ENCODE data around the gene NTRK3.

Gene NTRK3

DNA sequence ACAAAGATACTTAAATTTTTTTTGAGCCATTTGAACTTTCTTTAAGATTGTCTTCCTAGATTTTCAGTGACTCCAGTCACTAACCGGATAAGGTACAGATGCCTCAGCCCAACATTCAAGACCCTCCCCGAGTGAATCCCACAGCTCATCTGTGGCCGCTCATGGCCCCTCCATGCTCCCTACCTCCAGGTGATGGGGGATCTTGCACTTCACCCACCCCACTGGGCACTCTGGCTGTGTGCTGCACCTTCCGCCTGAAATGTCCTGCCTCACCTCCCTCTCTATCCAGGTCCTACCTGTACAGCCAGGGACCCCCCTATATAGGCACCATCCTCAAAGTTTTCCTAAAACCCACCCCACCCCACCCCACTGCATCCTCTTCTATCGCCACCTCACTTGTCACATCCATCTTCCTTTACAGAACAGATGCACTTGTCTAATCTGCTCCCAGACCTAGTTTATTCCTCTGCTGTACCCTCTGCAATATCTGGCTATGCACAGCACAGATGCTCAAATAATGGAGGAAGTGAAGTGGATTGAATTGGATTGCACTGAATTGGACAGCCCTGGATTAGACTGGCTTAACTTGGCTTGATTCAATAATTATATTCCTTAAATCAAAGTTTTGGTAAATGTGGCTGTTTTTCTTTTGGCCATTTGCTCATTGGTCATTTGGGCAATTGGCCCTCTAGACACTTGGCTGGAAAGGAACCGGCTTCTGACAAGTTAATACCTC lies 24.5 kb downstream of the NTRK3 start:
- TF ChIP-seq POLR2AphosphoS5 (IDR thresholded peaks at IDR 0.05; ENCODE audit: low read depth, low read length) (no peak), FOXP2 (optimal IDR thresholded peaks at IDR 0.05; ENCODE audit: borderline replicate concordance, extremely low read depth, extremely low read length, insufficient read depth) (no peak), SIN3A (IDR thresholded peaks at IDR 0.05; ENCODE audit: borderline replicate concordance, insufficient read depth, low read length) (no peak), TAF1 (IDR thresholded peaks at IDR 0.05; ENCODE audit: borderline replicate concordance, insufficient read depth, low read length) (no peak)
- TF ChIP-seq, protein P1, sequence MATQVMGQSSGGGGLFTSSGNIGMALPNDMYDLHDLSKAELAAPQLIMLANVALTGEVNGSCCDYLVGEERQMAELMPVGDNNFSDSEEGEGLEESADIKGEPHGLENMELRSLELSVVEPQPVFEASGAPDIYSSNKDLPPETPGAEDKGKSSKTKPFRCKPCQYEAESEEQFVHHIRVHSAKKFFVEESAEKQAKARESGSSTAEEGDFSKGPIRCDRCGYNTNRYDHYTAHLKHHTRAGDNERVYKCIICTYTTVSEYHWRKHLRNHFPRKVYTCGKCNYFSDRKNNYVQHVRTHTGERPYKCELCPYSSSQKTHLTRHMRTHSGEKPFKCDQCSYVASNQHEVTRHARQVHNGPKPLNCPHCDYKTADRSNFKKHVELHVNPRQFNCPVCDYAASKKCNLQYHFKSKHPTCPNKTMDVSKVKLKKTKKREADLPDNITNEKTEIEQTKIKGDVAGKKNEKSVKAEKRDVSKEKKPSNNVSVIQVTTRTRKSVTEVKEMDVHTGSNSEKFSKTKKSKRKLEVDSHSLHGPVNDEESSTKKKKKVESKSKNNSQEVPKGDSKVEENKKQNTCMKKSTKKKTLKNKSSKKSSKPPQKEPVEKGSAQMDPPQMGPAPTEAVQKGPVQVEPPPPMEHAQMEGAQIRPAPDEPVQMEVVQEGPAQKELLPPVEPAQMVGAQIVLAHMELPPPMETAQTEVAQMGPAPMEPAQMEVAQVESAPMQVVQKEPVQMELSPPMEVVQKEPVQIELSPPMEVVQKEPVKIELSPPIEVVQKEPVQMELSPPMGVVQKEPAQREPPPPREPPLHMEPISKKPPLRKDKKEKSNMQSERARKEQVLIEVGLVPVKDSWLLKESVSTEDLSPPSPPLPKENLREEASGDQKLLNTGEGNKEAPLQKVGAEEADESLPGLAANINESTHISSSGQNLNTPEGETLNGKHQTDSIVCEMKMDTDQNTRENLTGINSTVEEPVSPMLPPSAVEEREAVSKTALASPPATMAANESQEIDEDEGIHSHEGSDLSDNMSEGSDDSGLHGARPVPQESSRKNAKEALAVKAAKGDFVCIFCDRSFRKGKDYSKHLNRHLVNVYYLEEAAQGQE (IDR thresholded peaks at IDR 0.05; ENCODE audit: insufficient read depth in 1 of 2, low read depth in 2 of 2, low read length in 2 of 2): no peak

DNA sequence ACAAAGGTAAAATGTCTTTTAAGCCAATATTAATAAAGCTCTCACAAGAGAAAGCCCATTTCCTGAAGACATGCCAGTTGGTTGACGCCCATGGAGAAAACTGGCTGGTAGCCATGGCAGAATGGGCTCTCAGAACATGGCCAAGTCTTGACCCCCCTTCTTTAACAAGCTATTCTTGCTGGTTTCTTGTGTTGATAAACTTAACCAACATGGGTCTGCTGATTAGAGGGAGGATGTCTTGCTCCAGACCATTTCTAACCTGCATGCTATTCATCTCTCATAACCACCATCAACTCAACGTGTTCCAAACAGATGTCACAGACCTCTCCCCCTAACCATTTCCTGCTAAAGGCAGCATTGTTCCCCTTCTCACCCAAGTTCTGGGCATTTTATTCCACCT lies 25.7 kb downstream of the NTRK3 start:
- TF ChIP-seq TAF1 (IDR thresholded peaks at IDR 0.05; ENCODE audit: borderline replicate concordance, insufficient read depth, low read length) (no peak), POLR2AphosphoS5 (IDR thresholded peaks at IDR 0.05; ENCODE audit: low read depth, low read length) (no peak), FOXP2 (optimal IDR thresholded peaks at IDR 0.05; ENCODE audit: borderline replicate concordance, extremely low read depth, extremely low read length, insufficient read depth) (no peak), SIN3A (IDR thresholded peaks at IDR 0.05; ENCODE audit: borderline replicate concordance, insufficient read depth, low read length) (no peak)
- TF ChIP-seq, protein P1 (IDR thresholded peaks at IDR 0.05; ENCODE audit: insufficient read depth in 1 of 2, low read depth in 2 of 2, low read length in 2 of 2): no peak

DNA sequence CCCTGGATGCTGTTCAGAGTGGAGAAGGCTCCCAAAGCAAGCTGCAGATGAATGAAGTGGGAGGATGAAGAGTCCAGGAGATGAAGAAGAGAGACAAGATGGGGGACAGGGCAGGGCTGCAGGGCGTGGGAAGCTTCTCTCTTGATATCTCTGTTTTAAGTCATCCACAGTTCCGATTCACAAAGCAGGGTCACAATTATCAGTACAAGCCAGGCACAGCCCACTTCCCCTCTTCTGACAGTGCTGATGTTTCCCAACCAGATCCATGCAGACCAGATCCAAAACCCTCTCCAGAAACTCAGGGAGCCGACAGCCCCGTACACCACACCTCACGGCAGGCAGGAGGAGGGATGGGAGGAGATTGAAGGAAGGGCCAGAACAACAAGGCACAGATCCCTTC lies 31.1 kb downstream of the NTRK3 start:
- TF ChIP-seq TAF1 (IDR thresholded peaks at IDR 0.05; ENCODE audit: borderline replicate concordance, insufficient read depth, low read length): no peak
- TF ChIP-seq, protein P1 (IDR thresholded peaks at IDR 0.05; ENCODE audit: insufficient read depth in 1 of 2, low read depth in 2 of 2, low read length in 2 of 2): no peak
- TF ChIP-seq POLR2AphosphoS5 (IDR thresholded peaks at IDR 0.05; ENCODE audit: low read depth, low read length): no peak
- TF ChIP-seq FOXP2 (optimal IDR thresholded peaks at IDR 0.05; ENCODE audit: borderline replicate concordance, extremely low read depth, extremely low read length, insufficient read depth): no peak
- no peak for TF ChIP-seq SIN3A (IDR thresholded peaks at IDR 0.05; ENCODE audit: borderline replicate concordance, insufficient read depth, low read length)

DNA sequence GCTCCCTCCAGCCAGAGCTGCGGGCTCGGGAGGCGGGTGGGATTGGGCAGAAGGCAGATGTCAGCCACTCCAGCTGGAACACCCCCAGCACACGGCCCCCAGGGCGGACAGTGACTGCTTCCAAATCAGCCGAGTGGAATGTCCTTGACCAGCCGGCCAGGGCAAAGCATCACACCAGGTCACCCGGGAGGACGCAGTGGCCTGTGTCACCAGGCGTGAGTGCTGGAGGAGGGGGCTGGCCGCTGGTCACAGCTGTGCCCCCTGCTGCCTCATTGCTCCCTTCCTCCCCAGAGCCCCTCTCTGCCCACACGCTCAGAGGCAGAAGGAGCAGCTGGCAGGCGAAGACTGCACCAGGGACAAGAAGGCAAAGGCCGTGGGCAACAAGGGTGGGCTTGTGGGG lies 33.5 kb downstream of the NTRK3 start:
- TF ChIP-seq, protein P1 (IDR thresholded peaks at IDR 0.05; ENCODE audit: insufficient read depth in 1 of 2, low read depth in 2 of 2, low read length in 2 of 2): no peak
- no peak for TF ChIP-seq FOXP2 (optimal IDR thresholded peaks at IDR 0.05; ENCODE audit: borderline replicate concordance, extremely low read depth, extremely low read length, insufficient read depth)
- TF ChIP-seq POLR2AphosphoS5 (IDR thresholded peaks at IDR 0.05; ENCODE audit: low read depth, low read length): no peak
- no peak for TF ChIP-seq TAF1 (IDR thresholded peaks at IDR 0.05; ENCODE audit: borderline replicate concordance, insufficient read depth, low read length)
- TF ChIP-seq SIN3A (IDR thresholded peaks at IDR 0.05; ENCODE audit: borderline replicate concordance, insufficient read depth, low read length): no peak

All from PFSK-1 (cell line).